Upper lobe of right lung (tissue), 1 donor: ENCODE results near the gene EGFL6. TPM values are rescaled to one million over a fixed set of nuclear protein-coding genes. Genes with fewer than 3 reads are reported as not detected.
"Not testable (repeated sequence)": the region's sequence is repeated elsewhere in the genome, so short reads cannot be mapped to it uniquely, and the experiment has no call there.

Experiments
- ATAC-seq: fragments of 200-7000 bp; cut with Tn5 transposase; one replicate; pipeline ENCODE4 v1.9.1; 2020; ENCODE audit warnings: mild to moderate bottlenecking, moderate library complexity
- DNase-seq: peaks from one replicate; pipeline ENCODE4 v3.0.0-alpha.2; 2020
- H3K27ac ChIP-seq: fragments of 200-600 bp; one replicate; pipeline ENCODE4 v1.8.0; 2022
- H3K27me3 ChIP-seq: fragments of 200-600 bp; one replicate; pipeline ENCODE4 v1.8.0; 2022; ENCODE audit warnings: mild to moderate bottlenecking
- H3K36me3 ChIP-seq: fragments of 200-600 bp; one replicate; pipeline ENCODE4 v1.8.0; 2022
- H3K4me1 ChIP-seq: fragments of 200-600 bp; one replicate; pipeline ENCODE4 v1.8.0; 2022
- H3K4me3 ChIP-seq: fragments of 200-600 bp; one replicate; pipeline ENCODE4 v1.8.0; 2022; ENCODE audit warnings: mild to moderate bottlenecking
- H3K9me3 ChIP-seq: fragments of 200-600 bp; one replicate; pipeline ENCODE4 v1.8.0; 2022
- intact Hi-C: fragments of 100-400 bp; cut with DNase I; formaldehyde crosslinking; loops from one replicate; pipeline ENCODE4 v1.11.0; 2022
- total RNA-seq: library from RNA; stranded (reverse); fragmentation: NEBNext Ultra II Directional; extraction: Animal tissue kit (Norgen Biotek cat#: 25700); gene quantifications from one replicate; pipeline ENCODE4 v1.2.1, GENCODE V29; 2021
- TF ChIP-seq, protein P1 (sequence below): fragments of 200-600 bp; IDR thresholded peaks from one replicate; pipeline ENCODE4 v1.8.0; 2022; ENCODE audit warnings: antibody characterized with exemption
- donor health status: DM: no; HTN: yes; CAD: no; lungs with severe emphysema.

EGFL6 gene
- total RNA-seq, 1 donor from 2014 or later: 10.1 TPM

DNA sequence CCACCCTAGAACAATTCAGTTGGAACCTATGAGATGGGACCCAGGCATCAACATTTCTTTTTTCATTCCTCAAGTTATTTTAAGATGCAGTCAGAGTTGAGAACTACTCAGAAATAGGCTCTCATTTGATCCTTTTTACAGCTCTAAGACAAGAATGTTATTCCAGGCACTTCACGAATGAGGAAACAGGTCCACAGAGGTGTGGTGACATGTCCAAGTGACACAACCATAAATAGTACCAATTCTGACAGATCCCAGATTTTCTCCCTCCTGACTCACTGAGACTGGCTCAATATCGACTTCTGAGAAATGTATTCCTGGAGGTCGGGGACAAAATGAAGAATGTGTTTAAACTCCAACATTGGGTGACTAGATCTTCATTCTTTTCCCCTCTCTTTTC lies 94.6 kb downstream of the EGFL6 start:
- Histone ChIP-seq H3K36me3 (no peaks in the 10 kb centered on the region), H3K27me3 (no peaks in the 10 kb centered on the region), H3K4me1 (peaks cover 2% of the 10 kb centered on the region), H3K9me3 (no peaks in the 10 kb centered on the region), H3K27ac (no peak overlapping the region), H3K4me3 (no peak overlapping the region)
- ATAC-seq: no peak
- intact Hi-C loops: no loop called here
- TF ChIP-seq, protein P1, sequence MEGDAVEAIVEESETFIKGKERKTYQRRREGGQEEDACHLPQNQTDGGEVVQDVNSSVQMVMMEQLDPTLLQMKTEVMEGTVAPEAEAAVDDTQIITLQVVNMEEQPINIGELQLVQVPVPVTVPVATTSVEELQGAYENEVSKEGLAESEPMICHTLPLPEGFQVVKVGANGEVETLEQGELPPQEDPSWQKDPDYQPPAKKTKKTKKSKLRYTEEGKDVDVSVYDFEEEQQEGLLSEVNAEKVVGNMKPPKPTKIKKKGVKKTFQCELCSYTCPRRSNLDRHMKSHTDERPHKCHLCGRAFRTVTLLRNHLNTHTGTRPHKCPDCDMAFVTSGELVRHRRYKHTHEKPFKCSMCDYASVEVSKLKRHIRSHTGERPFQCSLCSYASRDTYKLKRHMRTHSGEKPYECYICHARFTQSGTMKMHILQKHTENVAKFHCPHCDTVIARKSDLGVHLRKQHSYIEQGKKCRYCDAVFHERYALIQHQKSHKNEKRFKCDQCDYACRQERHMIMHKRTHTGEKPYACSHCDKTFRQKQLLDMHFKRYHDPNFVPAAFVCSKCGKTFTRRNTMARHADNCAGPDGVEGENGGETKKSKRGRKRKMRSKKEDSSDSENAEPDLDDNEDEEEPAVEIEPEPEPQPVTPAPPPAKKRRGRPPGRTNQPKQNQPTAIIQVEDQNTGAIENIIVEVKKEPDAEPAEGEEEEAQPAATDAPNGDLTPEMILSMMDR: no peak
- no peak for DNase-seq

DNA sequence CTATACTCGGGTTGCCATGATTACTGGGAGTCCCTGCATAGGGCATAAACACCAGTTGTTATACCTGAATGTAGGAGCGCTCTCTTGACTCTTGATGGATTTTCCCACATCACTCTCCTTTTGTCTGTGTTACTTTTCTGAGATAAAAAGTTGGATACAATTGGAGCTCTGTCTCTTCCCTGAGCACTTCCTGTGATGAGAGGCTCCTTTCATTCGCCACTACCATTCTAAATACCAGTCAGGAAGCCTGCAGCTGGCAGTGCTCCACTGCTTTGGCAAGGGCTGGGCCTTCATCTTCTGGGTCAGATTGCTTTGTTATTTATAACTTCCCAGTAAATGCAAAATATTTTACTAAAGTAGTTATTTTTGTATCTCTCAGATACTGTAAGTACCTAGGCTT lies 97.4 kb downstream of the EGFL6 start:
- Histone ChIP-seq H3K4me3 (no peak overlapping the region), H3K9me3 (no peaks in the 10 kb centered on the region), H3K36me3 (no peaks in the 10 kb centered on the region), H3K4me1 (peaks cover 2% of the 10 kb centered on the region), H3K27ac (no peak overlapping the region), H3K27me3 (no peaks in the 10 kb centered on the region)
- intact Hi-C loops: no loop called here
- DNase-seq (no peak), ATAC-seq (no peak)
- TF ChIP-seq, protein P1: no peak

DNA sequence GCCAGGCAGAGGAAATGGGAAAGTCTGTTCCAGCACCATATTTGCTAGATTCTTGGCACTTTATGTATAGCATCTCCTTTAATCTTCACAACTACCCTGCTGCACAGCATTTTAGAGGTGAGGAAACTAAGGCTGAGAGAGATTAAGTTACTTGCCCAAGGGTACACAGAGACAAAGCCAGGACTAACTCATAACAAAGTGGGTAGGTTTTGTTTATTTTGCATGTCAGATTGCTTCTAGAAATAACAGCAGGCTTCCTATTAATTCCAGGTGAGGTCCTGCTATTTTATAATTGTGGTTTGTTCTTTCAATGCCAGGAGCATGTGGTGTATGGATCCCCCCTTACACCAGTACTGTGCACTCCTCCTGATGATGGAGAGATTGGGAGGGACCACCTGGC lies 98.5 kb downstream of the EGFL6 start:
- H3K27ac ChIP-seq: no peak overlapping the region
- H3K27me3 ChIP-seq: no peaks in the 10 kb centered on the region
- ATAC-seq: no peak
- H3K4me3 ChIP-seq: no peak overlapping the region
- intact Hi-C loops: no loop called here
- H3K36me3 ChIP-seq: no peaks in the 10 kb centered on the region
- no peak for DNase-seq
- peaks cover 2% of the 10 kb centered on the region for H3K4me1 ChIP-seq
- TF ChIP-seq, protein P1: no peak
- no peaks in the 10 kb centered on the region for H3K9me3 ChIP-seq

- DNase-seq: peak; percentile 64
- Histone ChIP-seq H3K4me3 (no peak overlapping the region), H3K4me1 (peaks cover 2% of the 10 kb centered on the region), H3K27me3 (no peaks in the 10 kb centered on the region), H3K27ac (peak overlapping the region; percentile 51), H3K9me3 (no peaks in the 10 kb centered on the region), H3K36me3 (no peaks in the 10 kb centered on the region)
- peak; percentile 89 for ATAC-seq
- intact Hi-C loops: no loop called here
- TF ChIP-seq, protein P1: no peak
These were observed 99.9 kb downstream of the EGFL6 start for GRCh38 chrX:13669246-13669737.

DNA sequence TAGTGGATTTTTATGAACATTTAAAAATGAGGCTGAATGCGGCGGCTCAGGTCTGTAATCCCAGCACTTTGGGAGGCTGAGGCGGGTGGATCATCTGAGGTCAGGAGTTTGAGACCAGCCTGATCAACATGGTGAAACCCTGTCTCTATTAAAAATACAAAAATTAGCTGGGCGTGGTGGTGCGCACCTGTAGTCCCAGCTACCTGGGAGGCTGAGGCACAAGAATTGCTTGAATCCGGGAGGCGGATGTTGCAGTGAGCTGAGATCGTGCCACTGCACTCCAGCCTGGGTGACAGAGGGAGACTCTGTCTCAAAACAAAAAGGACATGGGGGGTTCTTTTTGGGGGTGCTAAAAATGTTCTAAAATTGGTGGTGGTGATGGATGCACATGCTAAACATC lies 100.4 kb downstream of the EGFL6 start:
- ATAC-seq, H3K4me1 ChIP-seq, DNase-seq, H3K4me3 ChIP-seq, H3K9me3 ChIP-seq, H3K27me3 ChIP-seq, H3K36me3 ChIP-seq, intact Hi-C loops: not testable (repeated sequence)
- peak overlapping the region; percentile 51 for H3K27ac ChIP-seq

GRCh38 chrX:13670197-13670596 lies 100.8 kb downstream of the EGFL6 start:
- peaks cover 2% of the 10 kb centered on the region for H3K4me1 ChIP-seq
- no peaks in the 10 kb centered on the region for H3K27me3 ChIP-seq
- ATAC-seq (no peak), DNase-seq (no peak)
- intact Hi-C loops: no loop called here
- H3K27ac ChIP-seq: no peak overlapping the region
- H3K36me3 ChIP-seq: no peaks in the 10 kb centered on the region
- no peak overlapping the region for H3K4me3 ChIP-seq
- H3K9me3 ChIP-seq: no peaks in the 10 kb centered on the region
- TF ChIP-seq, protein P1: no peak
